C1 segment of cervical spinal cord (tissue), 14 donors: ENCODE results near the gene TEAD1.

ENCODE experiments used
- DNase-seq, 14 donors: peaks; one replicate each; lab custom pipeline; 2025; lab: John Stamatoyannopoulos, UW

Gene TEAD1

DNA sequence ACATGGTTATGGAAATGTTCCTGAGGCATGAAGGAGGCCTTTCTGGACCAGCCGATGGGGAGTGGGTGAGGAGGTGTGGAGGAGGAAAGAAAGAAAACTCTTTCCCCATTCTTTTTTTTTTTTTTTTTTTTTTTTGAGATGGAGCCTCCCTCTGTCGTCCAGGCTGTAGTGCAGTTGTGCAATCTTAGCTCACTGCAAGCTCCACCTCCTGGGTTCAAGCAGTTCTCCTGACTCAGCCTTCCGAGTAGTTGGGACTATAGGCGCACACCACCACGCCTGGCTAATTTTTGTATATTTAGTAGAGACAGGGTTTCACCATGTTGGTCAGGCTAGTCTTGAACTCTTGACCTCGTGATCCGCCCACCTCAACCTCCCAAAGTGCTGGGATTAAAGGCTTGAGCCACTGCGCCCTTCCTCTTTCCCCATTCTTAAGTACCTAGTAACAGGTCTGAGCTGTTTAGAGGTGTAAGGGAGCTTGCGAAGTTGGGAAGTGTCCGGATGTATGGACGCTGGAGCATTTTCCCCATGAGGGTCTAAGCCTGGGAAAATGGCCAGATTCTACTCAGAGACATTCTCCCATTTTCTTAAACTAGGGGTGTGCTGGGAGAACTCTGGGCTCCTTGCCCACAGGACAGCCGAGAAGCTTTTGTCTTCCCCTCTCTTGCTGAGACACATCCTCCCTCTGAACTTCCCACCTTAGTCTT lies 135.8 kb downstream of the TEAD1 start:
- no peak for DNase-seq

- DNase-seq = peak in 1 of 14 donors; percentile 6
Observed at GRCh38 chr11:12810568-12810894, 136.3 kb downstream of the TEAD1 start.

DNA sequence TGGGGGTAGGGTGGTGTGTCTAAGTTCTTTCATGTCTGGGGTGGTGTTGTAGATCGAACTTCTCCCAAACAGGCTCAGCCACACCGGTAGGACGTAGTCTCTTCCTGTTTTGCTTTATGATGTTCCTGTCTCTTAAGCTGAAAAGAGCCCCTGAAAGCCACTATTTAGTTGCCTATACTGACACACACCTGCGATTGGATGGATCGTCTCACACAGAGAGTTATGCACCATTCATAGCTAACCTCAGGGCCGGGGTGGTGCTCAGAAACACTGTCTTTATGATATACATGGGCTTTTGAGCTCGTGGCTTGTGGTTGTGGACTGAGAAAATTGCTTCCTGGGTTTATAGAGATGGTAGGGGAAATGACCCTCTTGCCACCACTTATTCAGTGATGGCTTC lies 137.6 kb downstream of the TEAD1 start:
- DNase-seq = no peak

DNA sequence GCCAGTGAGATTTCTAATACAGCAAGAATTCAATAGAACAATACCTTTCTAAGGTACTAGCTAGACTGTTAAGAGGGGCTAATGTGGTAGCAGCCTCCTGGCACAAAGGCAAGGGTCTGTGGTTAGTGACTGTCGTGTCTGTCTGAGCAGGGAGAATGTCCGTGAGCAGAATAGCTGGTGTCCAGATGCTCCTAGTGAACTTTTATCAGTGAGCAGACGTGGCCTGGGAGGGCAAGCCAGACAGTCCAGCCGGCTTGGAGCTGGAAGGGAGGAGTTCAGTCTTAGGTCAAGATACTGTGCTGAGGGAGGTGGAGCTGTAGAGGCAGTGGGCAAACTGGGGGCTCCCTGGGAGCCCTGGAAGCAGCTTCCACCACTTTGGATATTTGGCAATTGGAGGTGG lies 138.6 kb downstream of the TEAD1 start:
- no peak for DNase-seq

DNA sequence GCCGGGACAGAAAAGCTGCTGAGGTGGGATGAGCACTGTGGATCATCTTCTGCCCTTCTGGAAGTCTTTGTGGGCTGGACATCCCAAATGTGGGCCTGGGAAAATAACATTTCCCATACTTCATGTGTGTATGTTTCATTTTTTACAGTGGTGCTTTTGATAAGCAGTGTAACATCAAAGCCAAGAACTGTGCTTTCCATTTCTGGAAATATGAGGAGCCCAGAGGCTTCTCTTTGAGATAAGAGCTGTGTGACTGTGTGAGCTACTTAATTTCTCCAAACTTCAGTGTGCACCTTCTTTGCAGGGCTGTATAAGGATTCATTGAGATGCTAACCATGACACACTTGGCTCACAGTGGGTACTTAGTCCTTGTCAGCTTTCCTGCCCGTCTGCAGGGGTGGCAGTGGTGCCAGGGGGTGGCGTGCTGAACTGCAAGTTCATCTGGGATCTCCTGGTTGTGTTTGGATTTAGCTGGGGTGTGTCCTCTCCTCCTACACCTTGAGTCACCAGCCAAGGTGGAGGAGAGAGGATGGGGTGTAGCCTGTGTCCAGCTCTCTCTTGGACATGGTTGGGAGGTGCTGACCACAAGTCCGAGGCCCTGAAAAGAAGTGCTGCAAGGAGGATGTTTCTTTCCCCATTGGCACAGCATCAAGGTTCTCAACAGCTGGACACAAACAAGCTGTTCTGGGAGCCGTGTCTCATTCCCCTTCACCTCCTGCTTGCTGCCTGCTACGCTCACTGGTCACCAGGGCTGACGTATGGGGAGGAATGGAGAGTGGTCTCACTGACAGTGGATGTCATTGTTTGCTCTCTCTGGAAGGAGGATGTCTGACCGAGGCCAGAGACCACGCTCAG lies 139.4 kb downstream of the TEAD1 start:
- peak in 1 of 14 donors; percentile 13 for DNase-seq

- no peak for DNase-seq
Observed at GRCh38 chr11:12815129-12815480, 140.9 kb downstream of the TEAD1 start.

- no peak for DNase-seq
Observed at GRCh38 chr11:12815931-12816494, 141.8 kb downstream of the TEAD1 start.

DNA sequence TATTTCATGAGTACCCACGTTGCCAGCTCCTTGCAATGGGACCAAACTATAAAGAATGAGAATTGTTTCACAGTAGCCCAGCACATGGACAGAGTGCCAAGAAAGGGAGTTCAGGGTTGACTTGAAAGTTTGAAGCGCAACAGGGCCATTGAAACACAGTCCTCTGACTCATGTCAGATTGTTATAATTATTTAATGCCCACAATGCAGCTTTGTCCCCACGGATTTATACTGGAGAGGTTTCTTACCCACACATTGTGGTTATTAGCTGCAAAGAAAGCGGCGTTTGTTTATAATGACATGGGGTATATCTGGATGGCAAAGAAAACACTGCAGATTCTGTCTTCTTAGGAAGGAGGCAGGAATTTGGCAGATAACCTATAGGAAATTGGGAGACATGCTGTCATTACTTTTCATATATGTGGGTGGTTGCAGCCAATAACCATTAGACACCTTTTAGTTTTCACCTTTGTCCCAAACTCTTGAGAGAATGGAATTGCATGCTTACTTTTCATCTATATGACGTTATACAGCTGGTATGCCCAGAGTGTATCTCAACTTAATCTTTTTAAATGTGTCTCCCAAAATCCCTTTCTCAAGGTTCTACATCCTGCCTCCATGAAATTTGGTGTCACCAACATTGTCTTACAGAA lies 143.6 kb downstream of the TEAD1 start:
- DNase-seq = no peak

DNA sequence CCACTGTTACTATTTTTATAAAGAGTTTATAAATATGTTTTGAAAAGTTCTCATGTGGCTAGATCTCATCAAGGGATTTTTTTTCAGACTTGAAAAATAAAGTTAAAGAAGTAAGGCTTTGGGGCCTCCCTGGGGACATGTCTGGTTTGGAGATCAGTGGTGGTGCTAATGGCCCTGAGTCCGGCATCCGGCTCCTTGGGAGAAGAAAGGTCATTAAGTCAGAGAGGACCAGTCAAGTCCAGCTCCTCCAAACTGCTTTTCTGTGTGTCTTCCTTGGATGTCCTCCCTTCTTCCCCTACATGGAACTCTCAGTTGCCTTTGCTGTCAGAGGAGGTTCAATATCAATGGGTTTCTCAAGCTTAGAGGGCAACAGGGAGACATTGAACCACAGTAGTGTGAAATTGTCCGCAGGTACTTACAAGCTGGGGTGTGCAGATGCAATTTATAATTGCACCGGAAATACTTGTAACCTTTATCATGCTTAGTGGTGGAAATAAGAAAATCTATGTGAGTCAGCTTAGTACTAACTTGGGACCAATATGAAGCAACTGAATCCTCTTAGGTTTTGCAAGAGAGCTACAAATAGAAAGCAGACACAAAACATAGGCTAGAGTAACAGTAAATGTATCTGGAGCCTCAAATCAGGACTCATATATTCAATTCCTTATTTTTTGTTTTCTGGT lies 144.3 kb downstream of the TEAD1 start:
- DNase-seq = no peak

GRCh38 chr11:12822392-12823022 lies 148.3 kb downstream of the TEAD1 start:
- no peak for DNase-seq

GRCh38 chr11:12824281-12825041 lies 150.2 kb downstream of the TEAD1 start:
- DNase-seq = no peak

- DNase-seq = no peak
Observed at GRCh38 chr11:12826441-12826840, 152.2 kb downstream of the TEAD1 start.

- DNase-seq = no peak
Observed at GRCh38 chr11:12827369-12827768, 153.1 kb downstream of the TEAD1 start.

GRCh38 chr11:12827929-12828812 lies 153.9 kb downstream of the TEAD1 start:
- DNase-seq = peak in 12 of 14 donors; percentile 24 to 67 (median 50)

DNA sequence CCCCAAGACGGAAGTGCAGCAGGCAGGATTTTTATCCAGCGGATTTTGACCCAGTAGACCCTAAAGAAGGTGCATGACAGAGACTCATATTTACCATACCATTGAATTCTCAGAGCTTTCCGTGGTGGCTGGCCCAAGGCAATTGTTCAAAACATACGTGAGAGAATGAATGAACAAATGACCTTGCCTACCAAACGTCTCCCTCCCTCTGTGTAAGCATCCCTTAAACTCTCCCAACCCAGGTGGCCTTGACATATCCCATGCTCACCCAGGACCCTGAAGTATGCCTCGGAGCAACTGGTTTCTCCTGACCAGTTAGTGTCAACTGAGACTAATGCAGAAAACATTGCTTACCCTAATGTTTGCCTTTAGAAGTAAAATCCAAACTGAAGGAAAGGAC lies 154.9 kb downstream of the TEAD1 start:
- DNase-seq = no peak

DNA sequence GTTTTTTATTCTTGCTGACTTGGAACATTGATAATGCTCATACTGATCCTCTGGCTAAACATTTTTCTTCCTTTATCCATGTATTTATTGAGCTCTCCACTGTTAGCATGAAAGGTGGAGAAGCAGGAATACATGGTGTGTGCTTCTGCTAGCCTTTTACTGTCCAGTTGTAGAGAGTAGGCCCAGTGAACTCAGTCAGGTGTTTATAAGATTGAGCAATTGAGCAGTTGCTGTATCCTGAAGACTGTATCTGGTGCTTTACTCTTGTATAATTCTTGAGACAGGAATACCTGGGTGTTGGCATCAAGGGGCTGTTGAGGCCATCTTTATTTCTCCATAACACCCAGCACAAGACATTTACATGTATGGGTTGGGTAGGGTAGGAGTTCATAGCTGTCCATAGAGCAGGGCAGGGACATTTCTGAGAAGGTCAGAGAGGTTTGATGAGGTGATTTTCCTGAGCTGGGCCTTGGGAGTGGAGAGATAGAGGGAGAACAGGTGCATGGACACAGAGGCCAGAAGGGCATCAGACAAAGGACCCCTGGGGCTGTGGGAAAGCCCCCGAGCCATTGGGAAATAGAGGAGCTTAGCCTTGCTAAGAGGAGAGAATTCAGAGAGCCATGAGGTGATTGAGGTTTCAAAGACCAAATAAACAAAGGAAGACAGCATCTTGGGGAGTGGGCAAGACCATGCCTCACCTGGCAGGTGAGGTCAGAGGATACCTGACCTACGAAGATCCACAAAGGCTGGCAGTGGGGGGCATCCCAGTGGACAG lies 155.5 kb downstream of the TEAD1 start:
- DNase-seq = no peak

DNA sequence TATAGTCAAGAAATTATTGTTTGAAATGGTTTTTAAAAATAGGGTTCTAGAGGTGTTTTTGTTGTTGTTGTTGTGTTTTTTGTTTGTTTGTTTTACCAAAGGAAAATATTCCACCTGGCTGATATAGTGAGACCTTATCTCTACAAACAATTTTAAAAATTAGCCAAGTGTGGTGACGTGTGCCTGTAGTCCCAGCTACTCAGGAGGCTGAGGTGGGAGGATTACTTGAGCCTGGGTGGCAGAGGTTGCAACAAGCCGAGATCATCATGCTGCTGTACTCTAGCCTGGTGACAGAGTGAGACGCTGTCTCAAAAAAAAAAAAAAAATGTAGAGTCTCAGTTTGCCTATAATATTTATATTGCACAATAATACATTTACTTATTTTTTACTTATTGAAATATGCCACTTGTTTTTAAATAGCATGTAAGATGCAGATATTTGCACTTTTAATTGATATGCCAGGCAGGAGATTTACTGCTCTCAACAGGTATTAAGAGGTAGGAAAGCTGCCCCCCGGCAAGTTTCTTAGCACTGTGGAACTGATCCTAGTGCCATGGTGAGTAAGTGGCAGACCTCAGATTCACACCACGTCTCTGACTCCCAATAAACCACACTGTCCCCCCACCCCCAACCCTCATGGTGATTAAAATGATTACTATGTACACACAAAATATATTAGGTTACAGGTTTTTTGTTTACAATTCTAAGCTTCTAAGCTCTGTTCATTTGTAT lies 157.4 kb downstream of the TEAD1 start:
- DNase-seq = no peak
